ENCODE measurements around the gene ITGA3. TPM values are rescaled to one million over a fixed set of nuclear protein-coding genes. Genes with fewer than 3 reads are reported as not detected.

ITGA3 gene
- total RNA-seq, 2 donors from 2014 or later, result 16.6 to 21.7 TPM

DNA sequence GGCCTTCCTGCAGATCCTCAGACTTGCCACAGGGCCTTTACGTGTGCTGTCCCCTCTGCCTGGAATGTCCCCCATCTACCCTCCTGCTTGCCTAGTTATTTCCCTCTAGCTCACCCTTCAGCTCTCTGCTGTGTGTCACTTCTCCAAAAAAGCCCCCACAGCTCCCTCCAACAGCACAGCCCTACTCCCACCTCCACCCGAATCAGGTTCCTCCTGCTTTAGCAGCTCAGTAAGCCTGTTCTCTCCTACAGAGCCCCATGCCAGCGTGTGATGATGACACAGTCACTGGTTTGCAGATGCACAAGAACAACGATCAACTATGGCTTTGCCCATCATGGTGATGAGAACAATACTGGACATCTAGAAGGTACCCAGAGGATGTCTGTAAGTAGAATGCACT lies 81.1 kb downstream of the ITGA3 start:
- no peak for DNase-seq
- H3K4me3 Mint-ChIP-seq, result no peak overlapping the region
- peaks cover 55% of the 10 kb centered on the region for H3K36me3 Mint-ChIP-seq (ENCODE audit: low read depth)
- H3K4me1 Mint-ChIP-seq, result peaks cover 7% of the 10 kb centered on the region
- Histone ChIP-seq H3K9ac (ENCODE audit: extremely low read depth, low read length, poor library complexity, severe bottlenecking) (no peak overlapping the region), H3K27ac (ENCODE audit: low read depth, low read length) (no peak overlapping the region), H3K4me3 (ENCODE audit: low read length) (no peak overlapping the region), H3K27me3 (ENCODE audit: control insufficient read depth, insufficient read depth, low read length, poor library complexity, severe bottlenecking) (no peaks in the 10 kb centered on the region), H3K4me1 (ENCODE audit: control insufficient read depth, insufficient read depth, low read length) (peaks cover 3% of the 10 kb centered on the region), H3K9me3 (ENCODE audit: control insufficient read depth, low read length) (no peaks in the 10 kb centered on the region), H3K36me3 (ENCODE audit: control insufficient read depth, insufficient read depth, low read length) (peaks cover 58% of the 10 kb centered on the region)
- 95 to 100% methylated on average over 3 to 4 of the region's 4 CpGs for WGBS, 2 experiments (ENCODE audit: insufficient coverage in 1 of 2, insufficient read length in 1 of 2)
- H3K27ac Mint-ChIP-seq, result no peak overlapping the region
- peaks cover 2% of the 10 kb centered on the region for H3K27me3 Mint-ChIP-seq (ENCODE audit: insufficient read depth)
- no peaks in the 10 kb centered on the region for H3K9me3 Mint-ChIP-seq
- TF ChIP-seq, protein P1, sequence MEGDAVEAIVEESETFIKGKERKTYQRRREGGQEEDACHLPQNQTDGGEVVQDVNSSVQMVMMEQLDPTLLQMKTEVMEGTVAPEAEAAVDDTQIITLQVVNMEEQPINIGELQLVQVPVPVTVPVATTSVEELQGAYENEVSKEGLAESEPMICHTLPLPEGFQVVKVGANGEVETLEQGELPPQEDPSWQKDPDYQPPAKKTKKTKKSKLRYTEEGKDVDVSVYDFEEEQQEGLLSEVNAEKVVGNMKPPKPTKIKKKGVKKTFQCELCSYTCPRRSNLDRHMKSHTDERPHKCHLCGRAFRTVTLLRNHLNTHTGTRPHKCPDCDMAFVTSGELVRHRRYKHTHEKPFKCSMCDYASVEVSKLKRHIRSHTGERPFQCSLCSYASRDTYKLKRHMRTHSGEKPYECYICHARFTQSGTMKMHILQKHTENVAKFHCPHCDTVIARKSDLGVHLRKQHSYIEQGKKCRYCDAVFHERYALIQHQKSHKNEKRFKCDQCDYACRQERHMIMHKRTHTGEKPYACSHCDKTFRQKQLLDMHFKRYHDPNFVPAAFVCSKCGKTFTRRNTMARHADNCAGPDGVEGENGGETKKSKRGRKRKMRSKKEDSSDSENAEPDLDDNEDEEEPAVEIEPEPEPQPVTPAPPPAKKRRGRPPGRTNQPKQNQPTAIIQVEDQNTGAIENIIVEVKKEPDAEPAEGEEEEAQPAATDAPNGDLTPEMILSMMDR (conservative IDR thresholded peaks at IDR 0.05), result no peak

DNA sequence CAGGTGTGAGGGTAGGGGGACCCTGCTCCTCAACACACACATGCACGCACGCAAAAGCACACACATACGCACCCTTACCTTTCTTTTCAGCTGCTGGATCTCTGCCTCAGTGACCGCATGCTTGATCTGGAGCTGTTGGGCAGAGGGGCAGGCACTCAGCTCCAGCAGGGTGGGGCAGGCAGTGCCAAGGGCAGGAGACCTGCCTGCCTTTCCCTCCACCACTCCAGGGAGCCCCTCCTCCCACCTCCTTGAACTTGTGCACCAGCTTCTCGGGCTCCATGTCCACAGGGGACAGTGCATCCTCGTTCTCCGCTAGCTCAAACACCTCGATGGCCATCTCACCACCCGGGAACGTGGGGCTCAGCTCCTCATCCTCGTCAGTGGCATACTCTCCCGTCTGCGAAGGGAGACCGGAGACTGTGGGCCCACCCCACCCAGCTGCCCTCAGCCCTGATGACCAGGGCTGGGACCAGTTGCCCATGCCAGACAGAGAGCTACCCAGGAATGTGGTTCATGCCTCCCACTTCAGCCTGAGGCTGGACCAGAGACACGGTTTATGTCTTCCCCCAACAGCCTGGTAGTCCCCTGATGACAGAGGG lies 83.4 kb downstream of the ITGA3 start:
- H3K4me1 Mint-ChIP-seq, result peaks cover 3% of the 10 kb centered on the region
- H3K9ac ChIP-seq (ENCODE audit: extremely low read depth, low read length, poor library complexity, severe bottlenecking), result no peak overlapping the region
- H3K9me3 ChIP-seq (ENCODE audit: control insufficient read depth, low read length), result no peaks in the 10 kb centered on the region
- no peak overlapping the region for H3K27ac ChIP-seq (ENCODE audit: low read depth, low read length)
- no peaks in the 10 kb centered on the region for H3K27me3 ChIP-seq (ENCODE audit: control insufficient read depth, insufficient read depth, low read length, poor library complexity, severe bottlenecking)
- H3K4me3 Mint-ChIP-seq, result no peak overlapping the region
- 90 to 92% methylated on average over 11 to 15 of the region's 15 CpGs for WGBS, 2 experiments (ENCODE audit: insufficient coverage in 1 of 2, insufficient read length in 1 of 2)
- TF ChIP-seq, protein P1 (conservative IDR thresholded peaks at IDR 0.05), result no peak
- H3K27me3 Mint-ChIP-seq (ENCODE audit: insufficient read depth), result no peaks in the 10 kb centered on the region
- no peak overlapping the region for H3K4me3 ChIP-seq (ENCODE audit: low read length)
- H3K36me3 Mint-ChIP-seq (ENCODE audit: low read depth), result peaks cover 77% of the 10 kb centered on the region
- peaks cover 3% of the 10 kb centered on the region for H3K4me1 ChIP-seq (ENCODE audit: control insufficient read depth, insufficient read depth, low read length)
- no peaks in the 10 kb centered on the region for H3K9me3 Mint-ChIP-seq
- no peak for DNase-seq
- H3K36me3 ChIP-seq (ENCODE audit: control insufficient read depth, insufficient read depth, low read length), result peaks cover 71% of the 10 kb centered on the region
- no peak overlapping the region for H3K27ac Mint-ChIP-seq

Other genes starting within 250 kb of the ITGA3 start
- 1 to 10 TPM; 1.5 to 3.2 TPM for gene TAC4, start 208.0 kb upstream of the ITGA3 start, total RNA-seq
- 1 to 10 TPM; 1.6 to 2.1 TPM for gene DLX4, start 86.9 kb upstream of the ITGA3 start, total RNA-seq
- 1 to 10 TPM in 1 of 2 donors, under 1 TPM in 1; 0.58 to 1.4 TPM for gene DLX3, start 60.9 kb upstream of the ITGA3 start, total RNA-seq
- 10 to 100 TPM; 23.0 to 24.2 TPM for gene PDK2, start 39.2 kb downstream of the ITGA3 start, total RNA-seq
- 10 to 100 TPM in 1 of 2 donors, 1 to 10 TPM in 1; 9.5 to 23.2 TPM for gene SAMD14, start 74.0 kb downstream of the ITGA3 start, total RNA-seq
- gene PPP1R9B, start 94.6 kb downstream of the ITGA3 start, total RNA-seq, result 10 to 100 TPM; 24.1 to 34.6 TPM
- gene SGCA, start 109.9 kb downstream of the ITGA3 start, total RNA-seq, result 1 to 10 TPM in 1 of 2 donors, under 1 TPM in 1; 0.51 to 2.6 TPM
- gene COL1A1, start 145.5 kb downstream of the ITGA3 start, total RNA-seq, result 10 to 100 TPM; 62.2 to 85.6 TPM
- 10 to 100 TPM; 34.3 to 35.8 TPM for gene TMEM92, start 218.4 kb downstream of the ITGA3 start, total RNA-seq

All from endodermal cell (in vitro differentiated cells).